K562 (cell line): ENCODE data around the gene UHRF1. TPM values are rescaled to one million over a fixed set of nuclear protein-coding genes. Genes with fewer than 3 reads are reported as not detected.

ENCODE experiments used
- ATAC-seq: fragments of 200-7000 bp; cut with Tn5 transposase; 3 replicates; pipeline ENCODE4 v1.9.1; 2020; ENCODE audit warnings: moderate library complexity
- BruUV-seq: library from RNA; stranded (reverse); fragments of 400-500 nt; replicated peaks from 2 replicates; lab custom pipeline; 2021; lab: Mats Ljungman, UMichigan
- CTCF ChIA-PET: fragments of 300-600 bp; formaldehyde crosslinking; extraction: SDS; loops from one replicate; lab custom pipeline; 2021; ENCODE audit warnings: low intra/inter-chr PET ratio; lab: Yijun Ruan, JAX
- POLR2A ChIA-PET: fragments of 300-600, 350-650 bp; sonication (Branson Sonifier 250); formaldehyde crosslinking; extraction: SDS; loops from one replicate; lab custom pipeline; 2021; ENCODE audit warnings: antibody characterized with exemption, inconsistent platforms; lab: Yijun Ruan, JAX
- DNase-seq, 4 experiments: peaks; one replicate each; pipeline versions ENCODE4 v3.0.0 to v3.0.0-alpha.2; 2011 to 2018; ENCODE audit warnings: low spot score in 3 of 4, mixed read lengths in 3 of 4; ENCODE audit errors: extremely low read depth in 1 of 4
- FAIRE-seq: peaks from 2 replicates; lab custom pipeline; 2011; peaks lifted over from hg19 to GRCh38; lab: Jason Lieb, UNC
- H2AFZ ChIP-seq: 2 replicates; pipeline ENCODE4 v1.6.0; 2011; ENCODE audit warnings: low read depth, low read length, control low read depth, inconsistent platforms
- H3K27ac ChIP-seq: fragments of 200-600 bp; 3 replicates; pipeline ENCODE4 v1.8.0; 2011; ENCODE audit warnings: low read depth, mild to moderate bottlenecking, control low read depth, inconsistent platforms, low read length, moderate library complexity, mixed read lengths; ENCODE audit errors: extremely low read depth
- H3K27me3 ChIP-seq, 2 experiments: fragments of 300-600 bp in 1 of 2; 2 replicates in 1 of 2; 3 replicates in 1 of 2; pipeline versions ENCODE4 v1.6.0 to v1.8.0; 2011; ENCODE audit warnings: inconsistent platforms in 2 of 2, low read length in 2 of 2, mild to moderate bottlenecking in 1 of 2, mixed read lengths in 1 of 2, moderate library complexity in 1 of 2; ENCODE audit not compliant: control insufficient read depth in 2 of 2, insufficient read depth in 2 of 2
- H3K36me3 ChIP-seq: fragments of 300-600 bp; 3 replicates; pipeline ENCODE4 v1.8.0; 2011; ENCODE audit warnings: mild to moderate bottlenecking, low read length, inconsistent platforms; ENCODE audit not compliant: control insufficient read depth, insufficient read depth
- H3K4me1 ChIP-seq, 2 experiments: fragments of 200-600 bp in 1 of 2; replicated peaks in 1 of 2; 2 replicates in 1 of 2; 3 replicates in 1 of 2; pipeline versions ENCODE4 v1.5.1 to v1.8.0; 2011; ENCODE audit warnings: inconsistent platforms in 2 of 2, low read length in 2 of 2, mild to moderate bottlenecking in 1 of 2, mixed read lengths in 1 of 2, moderate library complexity in 1 of 2; ENCODE audit not compliant: control insufficient read depth in 2 of 2, insufficient read depth in 2 of 2
- H3K4me2 ChIP-seq: 2 replicates; pipeline ENCODE4 v1.6.1; 2011; ENCODE audit warnings: low read length, control low read depth, inconsistent platforms, mixed read lengths; ENCODE audit not compliant: insufficient read depth
- H3K4me3 ChIP-seq: fragments of 200-600 bp; sonication (generic), shearing (Covaris generic); 2 replicates; pipeline ENCODE4 v1.5.1; 2016; ENCODE audit warnings: control low read depth, inconsistent platforms
- H3K79me2 ChIP-seq: fragments of 200-600 bp; 3 replicates; pipeline ENCODE4 v1.8.0; 2011; ENCODE audit warnings: low read length, inconsistent platforms; ENCODE audit not compliant: control insufficient read depth, insufficient read depth
- H3K9ac ChIP-seq, 2 experiments: 2 replicates each; pipeline versions ENCODE4 v1.6.0 to v1.6.1; 2011; ENCODE audit warnings: low read depth in 2 of 2, low read length in 2 of 2, control low read depth in 1 of 2, inconsistent platforms in 1 of 2, mild to moderate bottlenecking in 1 of 2, mixed read lengths in 1 of 2; ENCODE audit not compliant: insufficient read depth in 1 of 2
- H3K9me1 ChIP-seq: one replicate; pipeline ENCODE4 v1.6.0; 2011; ENCODE audit warnings: inconsistent platforms, mild to moderate bottlenecking, low read length, moderate library complexity; ENCODE audit not compliant: control insufficient read depth, insufficient read depth
- H3K9me3 ChIP-seq: replicated peaks from 2 replicates; pipeline ENCODE4 v1.5.1; 2011; ENCODE audit warnings: low read depth, low read length, inconsistent platforms; ENCODE audit not compliant: control insufficient read depth, insufficient read depth
- H4K20me1 ChIP-seq: replicated peaks from 2 replicates; pipeline ENCODE4 v1.6.1; 2011; ENCODE audit warnings: low read length, inconsistent platforms, mixed read lengths; ENCODE audit not compliant: control insufficient read depth, insufficient read depth
- ARID3A ChIP-seq: IDR thresholded peaks from 2 replicates; pipeline ENCODE4 v1.6.1; 2012; ENCODE audit warnings: low read depth, low read length, improper control_type of control experiment, borderline replicate concordance
- ATF6 ChIP-seq: sonication (generic); formaldehyde crosslinking; IDR thresholded peaks from 2 replicates; pipeline ENCODE4 v1.4.0; 2020; ENCODE audit warnings: mild to moderate bottlenecking, missing genetic modification reagents
- EGR1 ChIP-seq: fragments of 450-650 bp; conservative IDR thresholded peaks from 2 replicates; pipeline ENCODE4 v1.6.1; 2017; ENCODE audit warnings: mild to moderate bottlenecking
- GTF2E2 ChIP-seq: fragments of 200-800 bp; sonication (Bioruptor generic); IDR thresholded peaks from 2 replicates; pipeline ENCODE4 v1.6.1; 2016; ENCODE audit warnings: missing genetic modification characterization, missing compliant biosample characterization
- RAD51 ChIP-seq: fragments of 450-650 bp; IDR thresholded peaks from 2 replicates; pipeline ENCODE4 v1.7.1; 2016; ENCODE audit warnings: low read depth, mild to moderate bottlenecking, borderline replicate concordance
- RBFOX2 ChIP-seq: fragments of 200-400 bp; formaldehyde crosslinking; IDR thresholded peaks from 2 replicates; pipeline ENCODE4 v1.6.1; 2017; ENCODE audit warnings: low read depth, mild to moderate bottlenecking, low read length, moderate library complexity
- RBM25 ChIP-seq: fragments of 200-400 bp; formaldehyde crosslinking; IDR thresholded peaks from 2 replicates; pipeline ENCODE4 v1.6.1; 2018; ENCODE audit warnings: low read length, low read depth, moderate library complexity; ENCODE audit not compliant: severe bottlenecking
- RFX1 ChIP-seq: fragments of 450-650 bp; IDR thresholded peaks from 2 replicates; pipeline ENCODE4 v1.6.1; 2016; ENCODE audit warnings: mild to moderate bottlenecking, moderate library complexity
- SAFB ChIP-seq: fragments of 200-400 bp; formaldehyde crosslinking; IDR thresholded peaks from 2 replicates; pipeline ENCODE4 v1.6.1; 2017; ENCODE audit warnings: low read depth, low read length, borderline replicate concordance
- SMARCA4 ChIP-seq: fragments of 450-650 bp; IDR thresholded peaks from 2 replicates; pipeline ENCODE4 v1.6.1; 2016
- TEAD2 ChIP-seq: fragments of 450-650 bp; IDR thresholded peaks from 2 replicates; pipeline ENCODE4 v1.6.1; 2016; ENCODE audit warnings: missing genetic modification characterization, control low read depth, missing compliant biosample characterization
- TFAP4 ChIP-seq: sonication (generic); formaldehyde crosslinking; IDR thresholded peaks from 2 replicates; pipeline ENCODE4 v1.8.0; 2022; ENCODE audit warnings: missing genetic modification reagents, mild to moderate bottlenecking, moderate library complexity, borderline replicate concordance
- TSC22D4 ChIP-seq: fragments of 450-650 bp; IDR thresholded peaks from 2 replicates; pipeline ENCODE4 v1.6.1; 2016; ENCODE audit warnings: missing genetic modification characterization, missing biosample characterization, control low read depth
- ZNF280B ChIP-seq: fragments of 250-450 bp; sonication (Bioruptor Pico); IDR thresholded peaks from 2 replicates; pipeline ENCODE4 v1.5.1; 2021; ENCODE audit warnings: mild to moderate bottlenecking
- WGBS: fragments of 100-300 bp; shearing (Covaris generic); methylation state at CpG from one replicate; pipeline ENCODE4 v1.1.6; 2016; ENCODE audit warnings: low coverage, mixed read lengths; ENCODE audit not compliant: insufficient coverage; ENCODE audit errors: missing lambda C conversion rate; 5-methylcytosine and 5-hydroxymethylcytosine counted together
- in situ Hi-C: fragments of 300-500 bp; cut with MboI; formaldehyde crosslinking; loops from 4 replicates; pipeline ENCODE4 v1.15.0; 2018; ENCODE audit warnings: inconsistent platforms, mixed read lengths
- intact Hi-C: fragments of 100-400 bp; cut with micrococcal nuclease; formaldehyde crosslinking; loops from 2 replicates; pipeline ENCODE4 v1.14.2; 2022
- polyA plus RNA-seq, 8 experiments: library from polyadenylated mRNA; depleted of rRNA in 4 of 8; stranded (reverse) in 5 of 8; unstranded in 3 of 8; fragments of >200 nt; fragmentation: Nextera tagmentation in 2 of 8; fragmentation: Illumina TruSeq in 1 of 8; extraction: Ambion mirVana in 2 of 8; extraction: Trizol in 1 of 8; gene quantifications; 2 replicates each; pipeline versions ENCODE4 v1.2.1 to v1.2.3, GENCODE V29; 2011 to 2014; ENCODE audit warnings: inconsistent platforms in 1 of 8, missing spikeins in 1 of 8
- total RNA-seq, 7 experiments: library from RNA; depleted of rRNA in 6 of 7; stranded (reverse); fragments of >200 nt in 6 of 7; fragmentation: Illumina TruSeq in 2 of 7; extraction: Trizol in 2 of 7; gene quantifications; 2 replicates each; pipeline versions ENCODE4 v1.2.1 to v1.2.3, GENCODE V29; 2011 to 2021; ENCODE audit warnings: low replicate concordance in 1 of 7

The UHRF1 gene
- total and polyA plus RNA-seq, 9 of the 15 experiments (the other 6 are each of a cell fraction or from before 2014, with no cell fraction given) = 6.0 to 101 (median 30.9) TPM

- TF ChIP-seq ATF6 (CRISPR knock-in tag) (0 out of 2 replicates have a peak, but pooled peaks have one; percentile 15), TEAD2 (no peak)
These were observed 533 bp upstream of the UHRF1 start (continued) for GRCh38 chr19:4908781-4909155.

- in situ Hi-C loops = loop anchor here (5.0 kb wide), 1 partner anchor 103 kb away; no protein-coding TSS in a partner anchor
- ChIA-PET POLR2A (interaction anchor here (0.7 kb wide), 1 partner anchor 67 kb away, joined by 3 read pairs; no protein-coding TSS in a partner anchor), CTCF (interaction anchor here (0.6 to 1.6 kb wide), 2 partner anchors 38 to 59 kb away, joined by 3 to 4 read pairs; no protein-coding TSS in a partner anchor)
- no peaks in the 10 kb centered on the region for H3K9me3 ChIP-seq
- peak overlapping the region; percentile 90 for H3K4me2 ChIP-seq
- DNase-seq = peak; percentile 96 to 98 (median 96)
- intact Hi-C loops = no loop called here
- H3K27me3 ChIP-seq = no peaks in the 10 kb centered on the region
- peaks cover 5% of the 10 kb centered on the region; the same call in 1 of the 2 replicates for H4K20me1 ChIP-seq
- 1% methylated on average over 17 of the region's 85 CpGs for WGBS
- H3K27ac ChIP-seq = peak overlapping the region; percentile 87
- peaks cover 51% of the 10 kb centered on the region for H3K79me2 ChIP-seq
- H3K9me1 ChIP-seq = peaks cover 3% of the 10 kb centered on the region
- H3K36me3 ChIP-seq = peaks cover 44% of the 10 kb centered on the region
- FAIRE-seq = peak; percentile 6
- no TSS peak for BruUV-seq
- peak overlapping the region; percentile 93 for H3K4me3 ChIP-seq
- ATAC-seq = peak; percentile 94
- peaks cover 33 to 46% of the 10 kb centered on the region in 2 experiments for H3K4me1 ChIP-seq
- peak overlapping the region; percentile 90 for H2AFZ ChIP-seq
- H3K9ac ChIP-seq = peak overlapping the region; percentile 75 to 93
- TF ChIP-seq TFAP4 = no peak
- TF ChIP-seq TSC22D4 (tag) = no peak
- no peak for TF ChIP-seq ZNF280B (CRISPR knock-in tag)
- TF ChIP-seq GTF2E2 (tag) = no peak
- TF ChIP-seq RAD51 = no peak
- TF ChIP-seq RBFOX2 = peak; percentile 6
- no peak for TF ChIP-seq SMARCA4
- peak; percentile 91 for TF ChIP-seq SAFB
- TF ChIP-seq EGR1 = peak; percentile 65
- TF ChIP-seq RBM25 = peak; percentile 99
- peak; percentile 58 for TF ChIP-seq RFX1
- no peak for TF ChIP-seq ARID3A
These were observed 744 bp downstream of the UHRF1 start for GRCh38 chr19:4909897-4910593.
